ENCODE data around the gene RNASEH2B.

Gene RNASEH2B

GRCh38 chr13:50990818-50991506 lies 81.4 kb downstream of the RNASEH2B start:
- TF ChIP-seq GABPA (IDR thresholded peaks at IDR 0.05; ENCODE audit: low read depth) = no peak
- TF ChIP-seq POLR2AphosphoS5 (IDR thresholded peaks at IDR 0.05; ENCODE audit: low read depth) = no peak
- TF ChIP-seq, protein P1, sequence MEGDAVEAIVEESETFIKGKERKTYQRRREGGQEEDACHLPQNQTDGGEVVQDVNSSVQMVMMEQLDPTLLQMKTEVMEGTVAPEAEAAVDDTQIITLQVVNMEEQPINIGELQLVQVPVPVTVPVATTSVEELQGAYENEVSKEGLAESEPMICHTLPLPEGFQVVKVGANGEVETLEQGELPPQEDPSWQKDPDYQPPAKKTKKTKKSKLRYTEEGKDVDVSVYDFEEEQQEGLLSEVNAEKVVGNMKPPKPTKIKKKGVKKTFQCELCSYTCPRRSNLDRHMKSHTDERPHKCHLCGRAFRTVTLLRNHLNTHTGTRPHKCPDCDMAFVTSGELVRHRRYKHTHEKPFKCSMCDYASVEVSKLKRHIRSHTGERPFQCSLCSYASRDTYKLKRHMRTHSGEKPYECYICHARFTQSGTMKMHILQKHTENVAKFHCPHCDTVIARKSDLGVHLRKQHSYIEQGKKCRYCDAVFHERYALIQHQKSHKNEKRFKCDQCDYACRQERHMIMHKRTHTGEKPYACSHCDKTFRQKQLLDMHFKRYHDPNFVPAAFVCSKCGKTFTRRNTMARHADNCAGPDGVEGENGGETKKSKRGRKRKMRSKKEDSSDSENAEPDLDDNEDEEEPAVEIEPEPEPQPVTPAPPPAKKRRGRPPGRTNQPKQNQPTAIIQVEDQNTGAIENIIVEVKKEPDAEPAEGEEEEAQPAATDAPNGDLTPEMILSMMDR (IDR thresholded peaks at IDR 0.05; ENCODE audit: insufficient read depth, low read length) = no peak
- TF ChIP-seq, protein P2, sequence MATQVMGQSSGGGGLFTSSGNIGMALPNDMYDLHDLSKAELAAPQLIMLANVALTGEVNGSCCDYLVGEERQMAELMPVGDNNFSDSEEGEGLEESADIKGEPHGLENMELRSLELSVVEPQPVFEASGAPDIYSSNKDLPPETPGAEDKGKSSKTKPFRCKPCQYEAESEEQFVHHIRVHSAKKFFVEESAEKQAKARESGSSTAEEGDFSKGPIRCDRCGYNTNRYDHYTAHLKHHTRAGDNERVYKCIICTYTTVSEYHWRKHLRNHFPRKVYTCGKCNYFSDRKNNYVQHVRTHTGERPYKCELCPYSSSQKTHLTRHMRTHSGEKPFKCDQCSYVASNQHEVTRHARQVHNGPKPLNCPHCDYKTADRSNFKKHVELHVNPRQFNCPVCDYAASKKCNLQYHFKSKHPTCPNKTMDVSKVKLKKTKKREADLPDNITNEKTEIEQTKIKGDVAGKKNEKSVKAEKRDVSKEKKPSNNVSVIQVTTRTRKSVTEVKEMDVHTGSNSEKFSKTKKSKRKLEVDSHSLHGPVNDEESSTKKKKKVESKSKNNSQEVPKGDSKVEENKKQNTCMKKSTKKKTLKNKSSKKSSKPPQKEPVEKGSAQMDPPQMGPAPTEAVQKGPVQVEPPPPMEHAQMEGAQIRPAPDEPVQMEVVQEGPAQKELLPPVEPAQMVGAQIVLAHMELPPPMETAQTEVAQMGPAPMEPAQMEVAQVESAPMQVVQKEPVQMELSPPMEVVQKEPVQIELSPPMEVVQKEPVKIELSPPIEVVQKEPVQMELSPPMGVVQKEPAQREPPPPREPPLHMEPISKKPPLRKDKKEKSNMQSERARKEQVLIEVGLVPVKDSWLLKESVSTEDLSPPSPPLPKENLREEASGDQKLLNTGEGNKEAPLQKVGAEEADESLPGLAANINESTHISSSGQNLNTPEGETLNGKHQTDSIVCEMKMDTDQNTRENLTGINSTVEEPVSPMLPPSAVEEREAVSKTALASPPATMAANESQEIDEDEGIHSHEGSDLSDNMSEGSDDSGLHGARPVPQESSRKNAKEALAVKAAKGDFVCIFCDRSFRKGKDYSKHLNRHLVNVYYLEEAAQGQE (IDR thresholded peaks at IDR 0.05; ENCODE audit: insufficient replicate concordance, low read depth) = no peak
- TF ChIP-seq SPI1 (IDR thresholded peaks at IDR 0.05; ENCODE audit: borderline replicate concordance, low read depth) = no peak
- Histone ChIP-seq H3K4me3 (replicated peaks; ENCODE audit: insufficient read depth, low read length) (no peak overlapping the region), H3K27me3 (ENCODE audit: insufficient read depth, poor library complexity, severe bottlenecking) (no peaks in the 10 kb centered on the region), H3K27ac (replicated peaks) (no peak overlapping the region)
- DNase-seq (ENCODE audit: low read depth in 1 of 2, low spot score in 1 of 2) = no peak

GRCh38 chr13:50991579-50992521 lies 82.3 kb downstream of the RNASEH2B start:
- Histone ChIP-seq H3K27ac (replicated peaks) (no peak overlapping the region; the same call in 1 of the 2 replicates), H3K4me3 (replicated peaks; ENCODE audit: insufficient read depth, low read length) (no peak overlapping the region), H3K27me3 (ENCODE audit: insufficient read depth, poor library complexity, severe bottlenecking) (no peaks in the 10 kb centered on the region)
- DNase-seq (ENCODE audit: low read depth in 1 of 2, low spot score in 1 of 2) = peak in 1 of 2 experiments; percentile 36
- TF ChIP-seq POLR2AphosphoS5 (IDR thresholded peaks at IDR 0.05; ENCODE audit: low read depth) = no peak
- TF ChIP-seq, protein P1 (IDR thresholded peaks at IDR 0.05; ENCODE audit: insufficient read depth, low read length) = no peak
- no peak for TF ChIP-seq GABPA (IDR thresholded peaks at IDR 0.05; ENCODE audit: low read depth)
- no peak for TF ChIP-seq SPI1 (IDR thresholded peaks at IDR 0.05; ENCODE audit: borderline replicate concordance, low read depth)
- TF ChIP-seq, protein P2 (IDR thresholded peaks at IDR 0.05; ENCODE audit: insufficient replicate concordance, low read depth) = no peak

GRCh38 chr13:50993371-50993770 lies 83.8 kb downstream of the RNASEH2B start:
- DNase-seq (ENCODE audit: low read depth in 1 of 2, low spot score in 1 of 2) = no peak
- Histone ChIP-seq H3K27ac (replicated peaks) (no peak overlapping the region), H3K4me3 (replicated peaks; ENCODE audit: insufficient read depth, low read length) (no peak overlapping the region), H3K27me3 (ENCODE audit: insufficient read depth, poor library complexity, severe bottlenecking) (no peaks in the 10 kb centered on the region)
- no peak for TF ChIP-seq POLR2AphosphoS5 (IDR thresholded peaks at IDR 0.05; ENCODE audit: low read depth)
- TF ChIP-seq, protein P2 (IDR thresholded peaks at IDR 0.05; ENCODE audit: insufficient replicate concordance, low read depth) = no peak
- TF ChIP-seq GABPA (IDR thresholded peaks at IDR 0.05; ENCODE audit: low read depth) = no peak

Data from HL-60 (cell line).